Adrenal gland (tissue), 5 donors: ENCODE data around the gene XRCC5.

Experiments used
- CTCF ChIP-seq, 6 experiments: fragments of 450-650 bp in 4 of 6; fragments of 200-600 bp in 2 of 6; sonication (generic) in 1 of 6; IDR thresholded peaks; 1 replicate in 5 of 6; 2 replicates in 1 of 6; pipeline versions ENCODE4 v1.5.1 to v1.8.0; 2016 to 2021; ENCODE audit warnings: antibody characterized with exemption in 6 of 6, mild to moderate bottlenecking in 2 of 6, moderate library complexity in 1 of 6
- POLR2A ChIP-seq, 2 donors: fragments of 450-650 bp; IDR thresholded peaks; one replicate each; pipeline ENCODE4 v1.6.1; 2017; ENCODE audit warnings: antibody characterized with exemption in 2 of 2, mild to moderate bottlenecking in 2 of 2, moderate library complexity in 1 of 2
- donor health status: DM: no; HTN: no; CAD: no.

- TF ChIP-seq POLR2A (IDR thresholded peaks at IDR 0.05) (no peak), CTCF (IDR thresholded peaks at IDR 0.05) (no peak)
These were observed 710 bp upstream of the XRCC5 start for GRCh38 chr2:216108310-216108966.
